Heart left ventricle (tissue), 16 donors: ENCODE data around the gene S100P. TPM values are rescaled to one million over a fixed set of nuclear protein-coding genes. Genes with fewer than 3 reads are reported as not detected.

ENCODE experiments used
- ATAC-seq, 4 donors: fragments of 200-7000 bp; cut with Tn5 transposase; one replicate each; pipeline ENCODE4 v1.9.1; 2020 to 2022; ENCODE audit warnings: moderate library complexity in 4 of 4, mild to moderate bottlenecking in 3 of 4, moderate number of reproducible peaks in 1 of 4
- DNase-seq, 5 donors: peaks; one replicate each; pipeline ENCODE4 v3.0.0-alpha.2; 2020
- H3K27ac ChIP-seq, 12 donors: fragments of 200-600 bp; sonication (generic) in 4 of 12; one replicate each; pipeline versions ENCODE4 v1.5.0 to v1.8.0; 2016 to 2022; ENCODE audit warnings: mild to moderate bottlenecking in 2 of 12
- H3K27me3 ChIP-seq, 9 donors: fragments of 200-600 bp; sonication (generic) in 2 of 9; one replicate each; pipeline versions ENCODE4 v1.5.1 to v1.8.0; 2016 to 2022; ENCODE audit warnings: mild to moderate bottlenecking in 3 of 9
- H3K36me3 ChIP-seq, 9 donors: fragments of 200-600 bp; sonication (generic) in 2 of 9; one replicate each; pipeline versions ENCODE4 v1.5.0 to v1.8.0; 2018 to 2022; ENCODE audit warnings: mild to moderate bottlenecking in 2 of 9
- H3K4me1 ChIP-seq, 12 donors: fragments of 200-600 bp; sonication (generic) in 4 of 12; one replicate each; pipeline versions ENCODE4 v1.5.0 to v1.8.0; 2016 to 2022; ENCODE audit warnings: mild to moderate bottlenecking in 3 of 12
- H3K4me3 ChIP-seq, 12 donors: fragments of 200-600 bp; sonication (generic) in 4 of 12; one replicate each; pipeline versions ENCODE4 v1.5.0 to v1.8.0; 2017 to 2022; ENCODE audit warnings: mild to moderate bottlenecking in 9 of 12, moderate library complexity in 4 of 12
- H3K9me3 ChIP-seq, 12 donors: fragments of 200-600 bp; sonication (generic) in 4 of 12; one replicate each; pipeline versions ENCODE4 v1.5.0 to v1.8.0; 2016 to 2022; ENCODE audit warnings: mild to moderate bottlenecking in 1 of 12
- CTCF ChIP-seq, 12 donors: fragments of 200-600 bp; sonication (generic) in 4 of 12; IDR thresholded peaks; one replicate each; pipeline versions ENCODE4 v1.5.0 to v1.8.0; 2018 to 2022; ENCODE audit warnings: antibody characterized with exemption in 12 of 12, mild to moderate bottlenecking in 5 of 12
- POLR2A ChIP-seq, 2 donors: fragments of 450-650 bp; IDR thresholded peaks; one replicate each; pipeline ENCODE4 v1.6.1; 2017; ENCODE audit warnings: antibody characterized with exemption in 2 of 2, mild to moderate bottlenecking in 2 of 2, moderate library complexity in 2 of 2
- WGBS, 4 donors: extraction: QIAGEN DNeasy Blood & Tissue Kit in 2 of 4; methylation state at CpG; one replicate each; pipeline versions ENCODE4 v1.1.5 to v1.1.7; 2013 to 2018; 5-methylcytosine and 5-hydroxymethylcytosine counted together
- intact Hi-C, 10 donors: fragments of 100-400 bp; cut with DNase I; formaldehyde crosslinking; loops; one replicate each; pipeline versions ENCODE4 v1.11.1 to v1.14.2; 2022
- polyA plus RNA-seq, 2 donors: library from polyadenylated mRNA; stranded (reverse); fragments of 200-250 nt; gene quantifications; one replicate each; pipeline ENCODE4 v1.2.3, GENCODE V29; 2013
- total RNA-seq, 9 donors: library from RNA; depleted of rRNA in 2 of 9; stranded (reverse); fragments of >200 nt in 2 of 9; fragmentation: NEBNext Ultra II Directional in 3 of 9; extraction: Animal tissue kit (Norgen Biotek cat#: 25700) in 3 of 9; gene quantifications; one replicate each; pipeline versions ENCODE4 v1.1.0 to v1.2.4, GENCODE V29; 2016 to 2023
- donor health status: ischemic (EF 13 %, LVEDD 7.1; RV severe dilation, severe dysfunction).
- donor health status: healthy with polysubstance abuse.
- donor health status: DM: no; HTN: yes; CAD: no.
- donor health status: DM: no; HTN: no; CAD: no.
- donor health status: ischemic (EF 25% LVEDD 6.9; RV normal size, moderate dysfunction).
- donor health status: ischemic (EF 25% LVEDD 5.7; RV mildly dilated, moderate dysfunction).
- donor health status: healthy.
- donor health status: DM: yes; HTN: yes; CAD: no.
- donor health status: ischemic (EF 35%, LVEDD 5.7; RV mildly dilated, moderate dysfunction).
- donor health status: nonischemic (EF 11% LVEDD 7.7; RV severe dilation, severe dysfunction).
- donor health status: DM: yes; HTN: yes; CAD: no.
- donor health status: PGD.
- donor health status: ischemic (EF 29% LVEDD 5.4; RV normal size, mild dysfunction).
- donor health status: nonischemic (EF 23%, LVEDD 6.1; RV moderate dilation, normal function).

The S100P gene
- total and polyA plus RNA-seq, 11 donors, result 0.19 to 4.1 (median 0.85) TPM; not detected in 2

- Histone ChIP-seq H3K9me3 (peaks cover 0 to 5% (median 0%) of the 10 kb centered on the region in 12 donors), H3K36me3 (no peaks in the 10 kb centered on the region), H3K4me1 (peaks cover 0 to 13% (median 2%) of the 10 kb centered on the region in 12 donors), H3K4me3 (no peak overlapping the region), H3K27ac (no peak overlapping the region), H3K27me3 (peaks cover 0 to 29% (median 0%) of the 10 kb centered on the region in 9 donors)
- 70 to 81% (median 76%) methylated on average over 60 to 65 of the region's 65 CpGs for WGBS, 4 donors
- TF ChIP-seq POLR2A (IDR thresholded peaks at IDR 0.05) (no peak), CTCF (IDR thresholded peaks at IDR 0.05) (no peak)
- DNase-seq, result no peak
- intact Hi-C loops, result no loop called here
- ATAC-seq, result no peak
Observed at GRCh38 chr4:6657242-6658208, 36.2 kb upstream of the S100P start.

- Histone ChIP-seq H3K27ac (peak overlapping the region in 9 of 12 donors; percentile 22 to 68 (median 54)), H3K36me3 (no peaks in the 10 kb centered on the region), H3K4me3 (peak overlapping the region in 8 of 12 donors; percentile 45 to 61 (median 51))
Observed at GRCh38 chr4:6658209-6658595, 35.5 kb upstream of the S100P start.

DNA sequence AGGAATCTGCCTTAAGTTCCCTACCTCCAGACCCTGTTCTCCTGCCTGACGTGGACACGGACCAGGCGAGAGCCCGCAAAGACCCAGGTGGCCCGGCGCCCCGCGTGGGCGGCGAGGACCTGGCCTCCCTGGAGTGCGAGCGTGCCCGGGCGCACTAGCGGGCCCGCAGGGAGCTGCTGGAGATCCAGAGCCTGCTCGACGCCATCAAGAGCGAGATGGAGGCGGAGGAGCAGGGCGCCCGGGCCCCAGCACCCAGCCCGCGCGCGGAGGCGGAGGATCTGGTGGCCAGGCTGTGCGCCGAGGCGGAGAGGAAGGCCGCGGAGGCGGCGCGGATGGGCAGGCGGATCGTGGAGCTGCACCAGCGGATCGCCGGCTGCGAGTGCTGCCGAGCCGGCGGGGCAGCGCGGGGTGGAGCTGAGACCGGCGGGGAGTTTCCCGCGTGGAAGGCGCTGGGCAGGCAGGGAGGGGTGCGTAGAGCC is 35.0 kb upstream of the S100P start:
- ATAC-seq (peak in 3 of 4 donors; percentile 75 to 82 (median 78)), DNase-seq (peak in 4 of 5 donors; percentile 36 to 79 (median 57))
- Histone ChIP-seq H3K4me1 (peaks cover 0 to 15% (median 2%) of the 10 kb centered on the region in 12 donors), H3K4me3 (peak overlapping the region; percentile 24 to 61 (median 47)), H3K27me3 (peaks cover 0 to 41% (median 0%) of the 10 kb centered on the region in 9 donors), H3K36me3 (no peaks in the 10 kb centered on the region), H3K9me3 (peaks cover 0 to 5% (median 0%) of the 10 kb centered on the region in 12 donors), H3K27ac (peak overlapping the region in 11 of 12 donors; percentile 7 to 68 (median 48))
- intact Hi-C loops, result no loop called here
- TF ChIP-seq POLR2A (IDR thresholded peaks at IDR 0.05) (no peak), CTCF (IDR thresholded peaks at IDR 0.05) (no peak)
- 6 to 20% (median 12%) methylated on average over 38 to 52 of the region's 52 CpGs for WGBS, 4 donors

More at GRCh38 chr4:6658209-6658595, 35.5 kb upstream of the S100P start:
- WGBS, 4 donors, result 67 to 90% (median 83%) methylated on average over 7 of the region's 7 CpGs
- H3K4me1 ChIP-seq, result peaks cover 0 to 13% (median 2%) of the 10 kb centered on the region in 12 donors
- H3K27me3 ChIP-seq, result peaks cover 0 to 36% (median 0%) of the 10 kb centered on the region in 9 donors
- intact Hi-C loops, result no loop called here
- H3K9me3 ChIP-seq, result peaks cover 0 to 5% (median 0%) of the 10 kb centered on the region in 12 donors
- no peak for TF ChIP-seq CTCF (IDR thresholded peaks at IDR 0.05)
- no peak for TF ChIP-seq POLR2A (IDR thresholded peaks at IDR 0.05)
- DNase-seq, result no peak
- ATAC-seq, result peak in 2 of 4 donors; percentile 14 to 27

DNA sequence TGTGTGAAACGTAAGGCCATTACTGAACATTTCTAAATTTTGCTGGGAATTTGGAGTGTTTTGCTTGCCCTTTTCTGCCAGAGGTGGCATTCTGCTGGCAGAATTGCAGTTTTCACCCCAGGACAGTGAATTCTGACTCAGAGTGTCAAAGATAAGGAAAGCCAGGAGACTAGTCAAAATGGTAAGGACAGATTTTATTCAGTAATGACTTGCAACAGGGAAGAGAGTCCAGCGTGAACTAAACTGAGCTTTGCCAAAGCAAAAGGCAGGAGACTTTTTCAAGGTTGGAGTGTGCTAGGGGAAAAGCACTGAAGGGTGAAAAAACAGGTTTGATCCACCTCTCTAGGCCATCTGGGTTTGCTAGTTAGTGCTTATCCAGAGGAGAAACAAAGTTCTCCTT is 33.8 kb upstream of the S100P start:
- TF ChIP-seq POLR2A (IDR thresholded peaks at IDR 0.05) (no peak), CTCF (IDR thresholded peaks at IDR 0.05) (no peak)
- DNase-seq (no peak), ATAC-seq (no peak)
- H3K4me3 ChIP-seq, result no peak overlapping the region
- 72 to 94% (median 93%) methylated on average over 2 of the region's 2 CpGs for WGBS, 4 donors
- H3K9me3 ChIP-seq, result no peaks in the 10 kb centered on the region
- no peaks in the 10 kb centered on the region for H3K36me3 ChIP-seq
- no peak overlapping the region for H3K27ac ChIP-seq
- H3K27me3 ChIP-seq, result peaks cover 0 to 52% (median 6%) of the 10 kb centered on the region in 9 donors
- intact Hi-C loops, result no loop called here
- H3K4me1 ChIP-seq, result peaks cover 0 to 25% (median 9%) of the 10 kb centered on the region in 12 donors
